CD4-positive, alpha-beta memory T cell (primary cell): ENCODE measurements around the gene MIB1. TPM values are rescaled to one million over a fixed set of nuclear protein-coding genes. Genes with fewer than 3 reads are reported as not detected.

ENCODE experiments used
- CTCF ChIA-PET: fragments of 350-600 bp; sonication (Branson Sonifier 250); formaldehyde crosslinking; loops from one replicate; lab custom pipeline; 2021; ENCODE audit warnings: inconsistent platforms; ENCODE audit not compliant: partially characterized antibody; lab: Charles Lee
- POLR2A ChIA-PET: fragments of 350-600 bp; sonication (Branson Sonifier 250); formaldehyde crosslinking; loops from one replicate; lab custom pipeline; 2021; ENCODE audit not compliant: partially characterized antibody; lab: Charles Lee
- DNase-seq, 5 donors: peaks; one replicate each; pipeline versions ENCODE4 v3.0.0 to v3.0.0-alpha.2; 2020 to 2022; ENCODE audit warnings: mixed read lengths in 1 of 5
- H3K27ac ChIP-seq: one replicate; pipeline ENCODE4 v1.7.0; 2013; ENCODE audit warnings: low read depth, low read length
- H3K27me3 ChIP-seq: 2 replicates; pipeline ENCODE4 v1.7.0; 2013; ENCODE audit warnings: mild to moderate bottlenecking, low read length, moderate library complexity; ENCODE audit not compliant: insufficient read depth
- H3K36me3 ChIP-seq: 2 replicates; pipeline ENCODE4 v1.7.0; 2013; ENCODE audit warnings: mild to moderate bottlenecking, low read length, moderate library complexity; ENCODE audit not compliant: insufficient read depth
- H3K4me1 ChIP-seq: 2 replicates; pipeline ENCODE4 v1.7.0; 2013; ENCODE audit warnings: mild to moderate bottlenecking, low read length, moderate library complexity; ENCODE audit not compliant: insufficient read depth
- H3K4me3 ChIP-seq, 2 donors: one replicate each; pipeline ENCODE4 v1.7.0; 2013; ENCODE audit warnings: low read length in 2 of 2, mild to moderate bottlenecking in 1 of 2
- H3K9me3 ChIP-seq, 2 donors: one replicate each; pipeline ENCODE4 v1.7.0; 2013; ENCODE audit warnings: low read length in 2 of 2, control low read depth in 1 of 2; ENCODE audit not compliant: control insufficient read depth in 1 of 2
- H3K27ac Mint-ChIP-seq, 7 donors: one replicate each; pipeline ENCODE4 v1.8.0; 2020 to 2021; ENCODE audit warnings: mixed read lengths in 7 of 7, mild to moderate bottlenecking in 6 of 7, inconsistent platforms in 3 of 7, moderate library complexity in 3 of 7
- H3K27me3 Mint-ChIP-seq, 2 donors: one replicate each; pipeline ENCODE4 v1.8.0; 2020 to 2021; ENCODE audit warnings: mixed read lengths in 2 of 2
- H3K36me3 Mint-ChIP-seq, 2 donors: one replicate each; pipeline ENCODE4 v1.8.0; 2020 to 2021; ENCODE audit warnings: mixed read lengths in 2 of 2, inconsistent platforms in 1 of 2, mild to moderate bottlenecking in 1 of 2
- H3K4me1 Mint-ChIP-seq, 4 donors: one replicate each; pipeline ENCODE4 v1.8.0; 2020 to 2021; ENCODE audit warnings: mixed read lengths in 4 of 4, mild to moderate bottlenecking in 1 of 4
- H3K4me3 Mint-ChIP-seq, 8 donors: one replicate each; pipeline ENCODE4 v1.8.0; 2020 to 2021; ENCODE audit warnings: mixed read lengths in 8 of 8, mild to moderate bottlenecking in 7 of 8, moderate library complexity in 6 of 8, inconsistent platforms in 3 of 8
- H3K9me3 Mint-ChIP-seq, 8 donors: one replicate each; pipeline ENCODE4 v1.8.0; 2020 to 2021; ENCODE audit warnings: mixed read lengths in 8 of 8, mild to moderate bottlenecking in 5 of 8, inconsistent platforms in 3 of 8, moderate library complexity in 1 of 8
- intact Hi-C: fragments of 100-400 bp; cut with micrococcal nuclease; formaldehyde crosslinking; loops from one replicate; pipeline ENCODE4 v1.15.1; 2023
- polyA plus RNA-seq, 2 donors: library from polyadenylated mRNA; unstranded; fragments of 300-500 nt; fragmentation: Illumina TruSeq; gene quantifications; one replicate each; pipeline ENCODE4 v1.2.3, GENCODE V29; 2021
- total RNA-seq, 2 experiments: library from RNA; stranded (reverse); gene quantifications; one replicate each; pipeline ENCODE4 v1.2.3, GENCODE V29; 2021

Gene MIB1
- total and polyA plus RNA-seq, 4 experiments from 2014 or later = 6.7 to 39.0 (median 22.6) TPM

DNA sequence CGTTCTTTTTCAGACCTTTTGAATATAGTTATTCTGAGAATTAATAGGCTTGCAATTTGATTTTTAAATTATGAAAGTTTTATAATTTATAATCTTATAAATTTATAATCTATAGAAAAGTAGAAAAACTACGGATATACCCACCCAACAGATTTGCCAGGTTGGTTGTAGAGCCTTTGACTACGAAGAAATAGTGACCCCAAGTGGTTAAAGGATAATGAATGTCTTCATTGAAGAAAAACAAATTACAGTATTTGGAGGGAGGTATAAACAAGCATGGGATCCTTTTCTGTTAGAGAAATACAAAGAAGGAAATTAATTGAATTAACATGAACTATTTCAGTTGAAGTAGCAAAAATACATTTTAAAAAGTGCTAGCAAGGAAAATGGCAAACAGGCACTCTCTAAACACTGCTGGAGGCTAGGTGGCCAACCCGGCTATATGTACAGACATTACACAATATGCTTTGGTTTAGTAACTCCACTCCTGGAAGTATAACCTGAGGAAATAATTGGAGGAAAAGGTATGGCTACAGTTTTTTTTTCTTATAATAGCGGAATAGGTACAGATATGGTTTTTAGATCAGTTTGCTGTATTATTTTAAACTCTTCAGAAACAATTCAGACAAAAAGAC lies 110.9 kb downstream of the MIB1 start:
- no peaks in the 10 kb centered on the region for H3K4me1 ChIP-seq
- peaks cover 0 to 6% (median 5%) of the 10 kb centered on the region in 4 donors for H3K4me1 Mint-ChIP-seq
- no peaks in the 10 kb centered on the region for H3K27me3 ChIP-seq
- peak overlapping the region in 1 of 7 donors; percentile 35 for H3K27ac Mint-ChIP-seq
- H3K4me3 ChIP-seq = no peak overlapping the region
- peaks cover 20 to 25% of the 10 kb centered on the region in 2 donors for H3K36me3 Mint-ChIP-seq
- CTCF ChIA-PET = interaction anchor here (1.5 kb wide), 1 partner anchor 11 kb away, joined by 3 read pairs; no protein-coding TSS in a partner anchor
- H3K9me3 Mint-ChIP-seq = no peaks in the 10 kb centered on the region
- DNase-seq = peak in 1 of 5 donors; percentile 4
- H3K27me3 Mint-ChIP-seq = no peaks in the 10 kb centered on the region
- H3K36me3 ChIP-seq = peaks cover 9% of the 10 kb centered on the region
- no peak overlapping the region for H3K4me3 Mint-ChIP-seq
- POLR2A ChIA-PET = no interaction called here
- intact Hi-C loops = loop anchor here (1.0 to 2.0 kb wide), 2 partner anchors 362 to 657 kb away; no protein-coding TSS in a partner anchor
- H3K9me3 ChIP-seq = no peaks in the 10 kb centered on the region
- no peak overlapping the region for H3K27ac ChIP-seq

DNA sequence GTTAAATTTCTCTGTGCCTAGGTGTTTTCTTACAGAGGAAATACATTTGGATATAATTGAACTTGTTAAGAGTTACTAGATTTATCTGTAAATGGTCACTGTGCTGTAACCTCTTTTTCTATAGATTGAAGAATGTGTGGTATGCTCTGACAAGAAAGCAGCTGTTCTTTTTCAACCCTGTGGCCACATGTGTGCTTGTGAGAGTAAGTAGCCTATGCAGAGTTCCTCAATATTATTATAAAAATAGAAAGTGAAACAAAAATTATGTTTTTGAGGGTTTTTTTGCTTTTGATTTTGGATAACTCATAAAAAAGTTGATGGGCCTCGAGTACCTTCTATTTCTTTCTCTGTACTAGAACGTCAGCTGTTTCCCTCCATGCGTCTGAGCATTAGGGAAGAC lies 112.4 kb downstream of the MIB1 start:
- Mint-ChIP-seq H3K9me3 (no peaks in the 10 kb centered on the region), H3K4me3 (no peak overlapping the region), H3K27ac (peak overlapping the region in 2 of 7 donors; percentile 5 to 48), H3K27me3 (no peaks in the 10 kb centered on the region), H3K36me3 (peaks cover 24 to 31% of the 10 kb centered on the region in 2 donors), H3K4me1 (peaks cover 0 to 6% (median 5%) of the 10 kb centered on the region in 4 donors)
- intact Hi-C loops = no loop called here
- CTCF ChIA-PET = interaction anchor here (1.5 kb wide), 1 partner anchor 657 kb away, joined by 3 read pairs; no protein-coding TSS in a partner anchor
- POLR2A ChIA-PET = no interaction called here
- H3K9me3 ChIP-seq = no peaks in the 10 kb centered on the region
- no peak overlapping the region for H3K27ac ChIP-seq
- no peak overlapping the region for H3K4me3 ChIP-seq
- H3K36me3 ChIP-seq = peaks cover 6% of the 10 kb centered on the region
- H3K4me1 ChIP-seq = no peaks in the 10 kb centered on the region
- H3K27me3 ChIP-seq = no peaks in the 10 kb centered on the region
- DNase-seq = no peak

DNA sequence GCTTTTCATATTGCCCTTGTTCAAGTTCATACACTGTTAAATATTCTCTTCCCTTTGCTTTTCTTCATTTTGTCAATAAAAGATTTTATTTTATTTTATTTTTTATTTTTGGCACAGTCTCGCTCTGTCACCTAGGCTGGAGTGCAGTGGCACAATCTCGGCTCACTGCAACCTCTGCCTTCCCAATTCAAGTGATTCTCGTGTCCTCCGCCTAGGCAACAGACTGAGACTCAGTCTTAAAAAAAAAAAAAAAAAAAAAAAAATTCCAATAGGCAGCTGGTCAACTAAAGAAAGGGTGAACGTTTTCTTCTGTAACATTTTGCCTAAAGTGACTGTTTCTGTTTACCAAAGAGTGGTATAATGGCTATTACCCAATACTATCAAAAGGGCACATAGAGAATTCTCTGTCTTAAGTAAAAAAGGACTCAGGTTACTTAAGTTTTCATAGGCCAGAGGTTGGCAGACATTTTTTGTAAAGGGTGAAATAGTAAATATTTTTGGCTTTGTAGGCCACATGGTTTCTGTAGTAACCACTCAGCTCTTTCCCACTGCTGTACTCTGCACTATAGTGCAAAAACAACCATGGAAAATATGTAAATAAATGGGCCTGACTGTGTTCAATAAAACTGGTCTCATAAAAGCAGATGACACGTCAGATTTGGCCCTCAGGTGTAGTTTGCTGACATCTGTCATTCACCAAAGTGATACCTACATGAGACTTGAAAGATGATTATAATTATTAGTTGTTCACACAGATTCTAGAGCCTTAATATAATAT lies 113.4 kb downstream of the MIB1 start:
- Mint-ChIP-seq H3K4me3 (no peak overlapping the region), H3K9me3 (no peaks in the 10 kb centered on the region), H3K27ac (no peak overlapping the region), H3K27me3 (no peaks in the 10 kb centered on the region), H3K4me1 (peaks cover 0 to 6% (median 5%) of the 10 kb centered on the region in 4 donors), H3K36me3 (peaks cover 29 to 31% of the 10 kb centered on the region in 2 donors)
- no peak for DNase-seq
- Histone ChIP-seq H3K27ac (no peak overlapping the region), H3K4me1 (no peaks in the 10 kb centered on the region), H3K36me3 (peaks cover 10% of the 10 kb centered on the region), H3K27me3 (no peaks in the 10 kb centered on the region), H3K9me3 (no peaks in the 10 kb centered on the region), H3K4me3 (no peak overlapping the region)
- CTCF ChIA-PET = interaction anchor here (1.5 kb wide), 1 partner anchor 658 kb away, joined by 3 read pairs; no protein-coding TSS in a partner anchor
- POLR2A ChIA-PET = no interaction called here
- intact Hi-C loops = no loop called here

DNA sequence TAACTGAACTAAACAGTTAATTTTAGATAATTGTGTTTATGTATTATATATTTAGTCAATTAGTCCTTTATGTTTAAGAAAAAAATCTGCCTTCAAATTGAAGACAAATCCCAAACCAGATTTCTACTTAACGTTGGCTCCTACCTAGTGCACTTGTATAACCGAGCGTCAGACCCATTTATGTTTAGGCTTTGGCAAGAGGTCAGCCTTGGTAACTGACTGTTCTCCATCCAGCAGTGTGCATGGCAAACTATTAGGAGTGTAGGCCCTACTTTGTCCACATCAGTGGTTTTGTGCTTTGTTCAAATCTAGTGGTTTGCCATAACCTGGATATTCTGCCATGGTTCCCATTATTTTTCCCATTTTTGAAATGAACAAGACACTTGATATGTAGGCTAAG lies 114.8 kb downstream of the MIB1 start:
- Histone ChIP-seq H3K36me3 (peaks cover 10% of the 10 kb centered on the region), H3K27ac (no peak overlapping the region), H3K4me1 (no peaks in the 10 kb centered on the region), H3K27me3 (no peaks in the 10 kb centered on the region), H3K4me3 (no peak overlapping the region), H3K9me3 (no peaks in the 10 kb centered on the region)
- Mint-ChIP-seq H3K27ac (no peak overlapping the region), H3K27me3 (no peaks in the 10 kb centered on the region), H3K4me3 (no peak overlapping the region), H3K9me3 (no peaks in the 10 kb centered on the region), H3K36me3 (peaks cover 34 to 39% of the 10 kb centered on the region in 2 donors), H3K4me1 (peaks cover 0 to 6% (median 5%) of the 10 kb centered on the region in 4 donors)
- ChIA-PET POLR2A (no interaction called here), CTCF (no interaction called here)
- DNase-seq = no peak
- intact Hi-C loops = no loop called here

DNA sequence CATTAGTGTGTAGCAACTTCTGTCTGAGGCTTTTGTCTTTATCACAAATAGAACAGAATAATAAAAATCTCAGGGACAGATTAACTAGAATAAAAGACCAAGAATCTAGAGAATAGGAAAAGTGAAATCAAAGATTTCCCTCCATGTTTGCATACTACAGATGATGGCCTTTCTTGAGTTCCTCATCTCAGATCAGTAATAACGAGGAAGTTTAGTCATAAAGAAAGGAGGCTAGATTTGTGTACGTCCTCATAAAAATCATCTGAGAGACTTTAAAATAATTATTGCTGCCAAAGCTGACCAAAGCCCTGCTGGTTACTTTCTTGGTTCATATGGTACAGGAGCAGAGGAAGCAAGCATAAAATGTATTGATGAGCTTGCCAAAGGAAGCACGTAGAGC lies 117.3 kb downstream of the MIB1 start:
- Mint-ChIP-seq H3K4me3 (no peak overlapping the region), H3K4me1 (peaks cover 0 to under 1% (median 0%) of the 10 kb centered on the region in 4 donors), H3K27ac (no peak overlapping the region), H3K9me3 (no peaks in the 10 kb centered on the region), H3K36me3 (peaks cover 44 to 53% of the 10 kb centered on the region in 2 donors), H3K27me3 (no peaks in the 10 kb centered on the region)
- H3K27me3 ChIP-seq = no peaks in the 10 kb centered on the region
- peaks cover 10% of the 10 kb centered on the region for H3K36me3 ChIP-seq
- DNase-seq = no peak
- H3K4me3 ChIP-seq = no peak overlapping the region
- no peak overlapping the region for H3K27ac ChIP-seq
- POLR2A ChIA-PET = no interaction called here
- no peaks in the 10 kb centered on the region for H3K9me3 ChIP-seq
- no peaks in the 10 kb centered on the region for H3K4me1 ChIP-seq
- intact Hi-C loops = no loop called here
- CTCF ChIA-PET = no interaction called here

DNA sequence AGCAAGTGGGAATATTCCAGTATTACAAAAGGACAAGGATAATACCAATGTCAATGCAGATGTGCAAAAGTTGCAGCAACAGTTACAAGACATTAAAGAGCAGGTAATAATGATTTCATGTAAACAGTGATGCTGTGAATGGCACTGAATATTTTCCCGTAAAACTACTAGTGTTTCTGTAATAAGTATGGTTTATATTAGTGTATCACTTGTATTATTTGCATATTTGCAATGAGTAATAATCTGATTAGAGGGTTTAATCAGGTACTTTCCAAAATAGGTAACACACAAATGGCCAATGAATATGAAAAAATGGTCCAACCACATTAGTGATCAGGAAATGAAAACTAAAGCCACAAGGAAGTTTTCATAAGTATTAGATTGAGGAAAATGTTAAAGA lies 118.0 kb downstream of the MIB1 start:
- Histone ChIP-seq H3K27ac (no peak overlapping the region), H3K27me3 (no peaks in the 10 kb centered on the region), H3K9me3 (no peaks in the 10 kb centered on the region), H3K4me1 (no peaks in the 10 kb centered on the region), H3K36me3 (peaks cover 10% of the 10 kb centered on the region), H3K4me3 (no peak overlapping the region)
- intact Hi-C loops = no loop called here
- DNase-seq = no peak
- H3K27me3 Mint-ChIP-seq = no peaks in the 10 kb centered on the region
- no peak overlapping the region for H3K27ac Mint-ChIP-seq
- H3K9me3 Mint-ChIP-seq = no peaks in the 10 kb centered on the region
- H3K4me1 Mint-ChIP-seq = no peaks in the 10 kb centered on the region
- peaks cover 50 to 60% of the 10 kb centered on the region in 2 donors for H3K36me3 Mint-ChIP-seq
- ChIA-PET POLR2A (no interaction called here), CTCF (no interaction called here)
- no peak overlapping the region for H3K4me3 Mint-ChIP-seq

GRCh38 chr18:21864386-21864785 lies 123.8 kb downstream of the MIB1 start:
- ChIA-PET CTCF (no interaction called here), POLR2A (no interaction called here)
- H3K9me3 Mint-ChIP-seq = no peaks in the 10 kb centered on the region
- peaks cover 37 to 51% of the 10 kb centered on the region in 2 donors for H3K36me3 Mint-ChIP-seq
- no peak for DNase-seq
- no peaks in the 10 kb centered on the region for H3K4me1 Mint-ChIP-seq
- no peak overlapping the region for H3K4me3 Mint-ChIP-seq
- H3K4me1 ChIP-seq = no peaks in the 10 kb centered on the region
- H3K4me3 ChIP-seq = no peak overlapping the region
- H3K9me3 ChIP-seq = no peaks in the 10 kb centered on the region
- no peaks in the 10 kb centered on the region for H3K27me3 ChIP-seq
- no peaks in the 10 kb centered on the region for H3K27me3 Mint-ChIP-seq
- no peak overlapping the region for H3K27ac Mint-ChIP-seq
- H3K27ac ChIP-seq = no peak overlapping the region
- intact Hi-C loops = no loop called here
- H3K36me3 ChIP-seq = peaks cover 4% of the 10 kb centered on the region
